HTR-8/SVneo (cell line): Measurements from ENCODE around the gene PALLD.

Experiments
- DNase-seq: peaks from one replicate; pipeline ENCODE4 v3.0.0; 2011; ENCODE audit warnings: low spot score, mixed read lengths; ENCODE audit not compliant: insufficient read length
- FAIRE-seq: peaks from 2 replicates; lab custom pipeline; 2011; peaks lifted over from hg19 to GRCh38; lab: Jason Lieb, UNC

PALLD gene

GRCh38 chr4:168877511-168878491 is 380.9 kb downstream of the PALLD start:
- no peak for DNase-seq
- FAIRE-seq, result no peak

DNA sequence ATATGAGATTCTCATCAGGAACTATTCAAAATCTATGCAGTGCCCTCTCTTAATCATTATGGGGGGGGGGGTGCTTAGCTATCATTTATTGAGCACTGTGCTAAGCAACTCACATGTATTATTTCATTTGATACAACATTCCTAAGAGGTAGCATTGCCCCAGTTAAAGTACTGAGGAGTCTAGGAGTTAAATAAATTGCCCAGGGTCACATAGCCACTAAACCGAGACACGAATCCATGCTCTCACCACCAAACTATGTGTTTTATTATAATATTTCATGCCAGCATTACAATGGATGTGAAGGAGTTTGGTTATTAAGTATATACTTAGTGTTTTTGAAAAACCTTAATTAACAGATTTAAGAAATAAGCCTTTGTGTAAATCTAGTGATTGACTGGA is 381.8 kb downstream of the PALLD start:
- FAIRE-seq (no peak), DNase-seq (no peak)

GRCh38 chr4:168879188-168879587 is 382.3 kb downstream of the PALLD start:
- FAIRE-seq (no peak), DNase-seq (no peak)

DNA sequence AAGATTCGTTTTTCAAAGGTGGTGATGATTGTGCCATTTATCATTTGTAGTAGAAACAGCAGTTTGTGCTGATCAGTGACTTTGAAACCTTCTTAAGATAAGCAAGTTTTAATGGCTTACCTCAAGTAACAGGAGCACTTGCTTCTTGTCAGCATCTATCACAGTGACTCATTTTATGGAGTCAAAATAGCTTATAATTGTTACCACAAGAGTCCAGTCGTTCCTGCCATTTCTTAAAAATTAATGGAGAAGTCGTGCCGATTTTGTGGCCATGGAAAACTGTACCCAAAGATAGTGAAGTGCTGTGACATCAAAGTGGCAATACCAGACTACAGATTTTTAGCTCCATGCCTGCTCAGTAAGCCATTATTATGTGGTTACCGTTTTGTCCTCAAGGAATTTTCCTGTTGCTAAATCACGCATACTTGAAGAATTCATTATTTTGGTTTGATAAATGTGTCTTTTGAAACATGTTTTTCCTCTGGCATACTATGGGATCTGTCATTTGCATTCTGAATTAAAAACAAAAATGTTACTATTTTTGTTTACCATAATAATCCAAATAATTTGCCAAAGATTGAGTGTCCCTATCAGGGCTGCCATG is 383.3 kb downstream of the PALLD start:
- DNase-seq, result no peak
- FAIRE-seq, result peak; percentile 23

DNA sequence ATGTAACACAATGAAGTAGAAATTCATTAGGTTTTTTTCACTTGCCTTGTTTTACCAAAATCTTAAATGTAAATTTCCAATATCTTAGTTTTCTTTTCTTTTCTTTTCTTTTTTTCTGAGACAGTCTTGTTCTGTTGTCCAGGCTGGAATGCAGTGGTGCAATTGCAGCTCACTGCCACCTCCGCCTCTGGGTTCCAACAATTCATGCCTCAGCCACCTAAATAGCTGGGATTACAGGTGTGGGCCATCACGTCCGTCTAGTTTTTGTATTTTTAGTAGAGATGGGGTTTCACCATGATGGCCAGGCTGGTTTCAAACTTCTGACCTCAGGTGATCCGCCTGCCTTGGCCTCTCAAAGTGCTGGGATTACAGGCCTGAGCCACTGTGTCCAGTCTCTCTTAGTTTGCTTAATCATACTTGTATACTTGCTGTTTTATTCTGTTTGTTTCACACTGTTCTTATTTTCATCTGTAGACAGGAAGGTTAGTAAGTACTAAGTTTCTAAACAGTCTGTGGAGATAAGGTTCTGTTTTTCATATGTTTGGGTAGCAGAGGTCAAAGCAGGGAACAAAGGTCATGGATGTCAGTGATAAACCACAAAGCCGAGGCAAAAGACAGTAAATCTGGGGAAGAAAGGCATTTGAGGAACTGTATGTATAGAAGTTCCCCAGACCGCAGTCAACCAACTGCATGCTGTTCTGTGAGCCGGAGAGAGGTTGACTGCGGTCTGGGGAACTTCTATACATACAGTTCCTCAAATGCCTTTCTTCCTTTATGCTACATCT is 384.2 kb downstream of the PALLD start:
- FAIRE-seq (no peak), DNase-seq (no peak)

DNA sequence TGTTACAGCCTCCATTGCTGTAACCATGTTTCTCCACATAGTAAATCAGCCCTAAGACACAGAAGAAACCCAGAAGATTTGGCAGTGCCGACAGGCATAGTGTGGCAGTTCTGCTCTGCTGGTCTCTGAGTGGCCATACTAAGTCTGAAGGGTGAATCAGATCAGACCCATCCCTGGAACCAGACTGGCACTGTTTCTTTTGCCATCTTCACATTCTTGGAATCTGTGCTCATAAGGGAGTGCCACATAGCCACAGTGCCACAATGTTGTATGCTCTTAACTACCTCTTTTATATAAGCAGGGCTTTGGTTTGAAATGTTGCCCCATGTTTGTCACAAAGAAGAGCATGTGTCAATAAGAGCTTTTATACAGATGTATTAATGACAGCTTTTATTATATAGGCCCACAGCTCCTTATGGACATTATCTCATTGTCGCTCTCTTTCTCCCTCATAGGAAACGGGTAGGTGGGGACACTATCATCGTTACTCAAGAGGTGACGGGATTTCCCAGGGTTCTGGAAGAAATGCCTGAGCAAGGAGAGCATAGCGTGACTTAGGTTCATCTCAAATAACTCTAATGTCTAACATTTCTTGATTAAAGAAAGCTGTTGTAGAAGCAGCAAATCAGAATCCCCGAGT is 385.0 kb downstream of the PALLD start:
- DNase-seq (no peak), FAIRE-seq (no peak)

DNA sequence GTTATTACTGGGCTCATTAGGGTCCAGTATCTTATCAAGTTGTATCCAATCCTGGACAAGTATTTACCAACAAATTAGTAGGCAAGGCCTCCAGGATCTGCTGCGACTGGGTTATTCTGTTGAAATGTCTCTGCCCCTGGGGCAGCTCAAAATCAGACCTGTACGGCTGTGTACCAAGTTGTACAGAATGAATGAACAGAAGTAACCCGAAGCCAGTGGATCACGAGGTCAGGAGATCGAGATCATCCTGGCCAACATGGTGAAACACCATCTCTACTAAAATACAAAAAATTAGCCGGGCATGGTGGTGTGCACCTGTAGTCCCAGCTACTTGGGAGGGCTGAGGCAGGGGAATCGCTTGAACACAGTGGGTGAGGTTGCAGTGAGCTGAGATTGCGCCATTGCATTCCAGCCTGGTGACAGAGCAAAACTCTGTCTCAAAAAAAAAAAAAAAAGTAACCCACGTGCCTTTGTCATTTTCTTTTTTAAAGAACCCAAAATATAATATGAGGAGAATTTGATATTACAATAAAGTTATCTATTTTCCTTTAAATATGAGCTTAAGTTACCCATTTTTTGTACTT is 385.9 kb downstream of the PALLD start:
- no peak for DNase-seq
- no peak for FAIRE-seq

- no peak for FAIRE-seq
- no peak for DNase-seq
Measured at GRCh38 chr4:168883513-168883912, 386.7 kb downstream of the PALLD start.

DNA sequence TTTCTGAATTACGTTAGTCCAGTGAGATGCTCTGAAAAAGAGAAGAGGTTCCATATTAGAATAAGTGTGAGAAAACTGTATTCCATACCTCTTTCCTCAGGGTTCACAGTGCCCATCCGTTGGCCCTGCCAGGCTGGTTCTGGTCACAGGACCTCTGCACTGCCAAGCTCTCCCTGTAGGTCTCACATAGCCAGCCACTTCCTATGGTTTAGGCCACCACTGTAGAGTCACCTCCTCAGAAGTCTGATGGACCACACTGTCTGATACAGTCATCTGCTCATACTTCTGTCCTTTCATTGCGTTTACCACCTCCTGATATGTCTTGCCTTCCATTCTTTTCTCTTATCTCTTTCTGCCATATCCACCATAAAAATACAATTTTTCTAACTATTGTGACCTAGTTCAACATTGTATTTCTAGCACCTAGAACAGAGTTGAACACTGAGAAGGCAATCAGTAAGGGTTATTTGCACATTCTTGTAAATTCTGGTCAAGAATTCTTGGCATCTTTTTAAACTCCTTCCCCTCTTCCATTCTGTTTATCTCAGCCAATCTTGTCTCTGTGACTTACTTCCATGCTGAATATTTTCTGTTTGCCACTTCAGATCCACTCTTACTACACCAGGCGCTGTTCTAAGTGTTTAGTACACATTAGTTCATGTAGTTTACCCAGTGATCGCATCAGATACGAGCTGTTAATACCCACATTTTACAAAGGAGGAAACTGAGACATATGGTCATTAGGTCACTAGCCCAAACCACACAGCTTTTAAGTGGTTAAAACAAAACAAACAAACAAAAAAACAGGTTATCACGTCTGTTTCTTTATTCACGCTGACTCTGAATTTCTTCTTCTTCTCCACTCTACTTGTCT is 387.6 kb downstream of the PALLD start:
- peak; percentile 31 for FAIRE-seq
- DNase-seq, result no peak

GRCh38 chr4:168885400-168885799 is 388.5 kb downstream of the PALLD start:
- FAIRE-seq, result no peak

DNA sequence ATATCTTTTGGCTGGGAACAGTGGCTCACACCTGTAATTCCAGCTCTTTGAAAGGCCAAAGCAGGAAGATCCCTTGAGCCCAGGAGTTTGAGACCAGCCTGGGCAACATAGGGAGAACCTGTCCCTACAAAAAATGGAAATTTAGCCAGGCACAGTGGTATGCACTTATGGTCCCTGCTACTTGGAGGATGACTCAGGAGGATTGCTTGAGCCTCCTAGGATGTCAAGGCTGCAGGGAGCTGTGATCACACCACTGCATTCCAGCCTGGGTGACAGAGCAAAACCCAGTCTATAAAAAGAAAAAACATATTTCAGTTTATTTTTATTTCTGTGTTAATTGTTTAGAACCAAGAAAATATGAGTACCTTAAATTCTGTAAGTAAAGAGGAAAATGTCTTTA is 389.5 kb downstream of the PALLD start:
- DNase-seq, result no peak

More at GRCh38 chr4:168885400-168885799, 388.5 kb downstream of the PALLD start:
- DNase-seq, result no peak

DNA sequence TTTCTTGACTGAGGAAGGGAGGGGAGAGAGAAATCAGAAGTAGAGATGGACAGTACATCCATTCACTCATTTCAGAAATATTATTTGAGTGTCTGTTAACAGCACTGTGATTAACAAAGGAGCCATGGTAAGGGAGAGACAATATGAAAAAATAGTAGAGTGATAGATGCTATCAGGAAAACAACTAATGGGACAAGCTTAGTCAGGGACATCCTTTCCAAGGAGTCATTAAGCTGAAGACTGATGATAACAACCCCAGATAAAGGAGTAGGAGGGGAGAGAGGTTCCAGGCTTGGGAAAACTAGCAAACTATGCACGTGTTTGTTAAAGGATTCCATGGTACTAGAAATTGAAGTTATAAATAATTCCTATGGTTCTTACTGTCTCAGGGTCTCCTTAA is 391.0 kb downstream of the PALLD start:
- DNase-seq (no peak), FAIRE-seq (no peak)

More for the DNA sequence above, 389.5 kb downstream of the PALLD start:
- no peak for FAIRE-seq

- no peak for FAIRE-seq
Measured at GRCh38 chr4:168888715-168889215, 391.9 kb downstream of the PALLD start.

DNA sequence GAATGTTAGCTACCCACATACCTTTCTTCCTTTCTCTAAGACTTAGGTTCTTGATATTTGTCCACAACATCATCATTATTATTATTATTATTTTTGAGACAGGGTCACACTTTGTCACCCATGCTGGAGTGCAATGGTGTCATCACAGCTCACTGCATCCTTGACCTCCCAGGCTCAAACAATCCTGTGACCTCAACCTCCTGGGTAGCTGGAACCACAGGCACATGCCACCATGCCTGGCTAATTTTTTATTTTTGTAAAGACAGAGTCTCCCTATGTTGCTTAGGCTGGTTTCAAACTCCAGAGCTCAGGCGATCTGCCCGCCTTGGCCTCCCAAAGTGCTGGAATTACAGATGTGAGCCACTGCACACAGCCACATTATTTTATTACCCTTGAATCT is 394.2 kb downstream of the PALLD start:
- DNase-seq (no peak), FAIRE-seq (no peak)

More at GRCh38 chr4:168888715-168889215, 391.9 kb downstream of the PALLD start:
- no peak for DNase-seq

- no peak for FAIRE-seq
- DNase-seq, result no peak
Measured at GRCh38 chr4:168891688-168892087, 394.8 kb downstream of the PALLD start.

- DNase-seq, result no peak
- FAIRE-seq, result no peak
Measured at GRCh38 chr4:168892475-168892874, 395.6 kb downstream of the PALLD start.

DNA sequence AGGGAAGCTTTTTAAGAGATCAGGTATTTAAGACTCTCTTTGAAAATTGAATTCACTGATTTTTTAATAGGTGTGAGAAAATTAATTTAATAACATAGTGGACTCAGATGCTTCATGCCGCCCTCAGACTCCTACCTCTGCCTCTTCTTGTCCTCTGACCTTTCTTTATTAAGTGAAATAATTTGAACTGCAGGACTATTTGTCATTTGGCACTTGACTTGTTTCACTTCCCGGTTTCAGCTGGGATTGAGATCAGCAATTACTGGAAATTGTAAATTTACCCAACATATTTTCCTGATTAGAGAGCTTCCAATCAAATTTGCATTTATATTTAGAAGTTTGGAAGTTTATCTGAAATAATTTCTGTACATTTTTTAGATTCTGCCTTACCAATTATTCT is 396.4 kb downstream of the PALLD start:
- no peak for DNase-seq
- no peak for FAIRE-seq

DNA sequence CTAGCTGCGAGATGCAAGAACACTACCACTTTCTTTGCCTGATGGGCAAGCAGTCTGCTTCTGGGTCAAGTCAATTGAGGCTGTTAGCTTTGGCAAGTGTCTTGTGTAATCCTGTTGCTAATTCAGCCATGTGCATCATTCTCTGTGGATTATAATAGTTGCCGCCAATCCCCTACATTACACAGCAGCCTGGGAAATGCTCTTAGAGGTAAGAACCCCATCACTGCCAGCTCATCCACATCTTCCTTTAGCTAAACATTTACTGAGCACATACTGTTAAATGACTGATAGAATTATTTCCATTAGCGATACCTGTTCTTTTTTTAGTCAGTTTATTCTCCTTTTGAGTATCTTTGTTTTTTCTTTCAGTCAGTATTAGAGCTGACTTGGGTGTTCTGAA is 397.0 kb downstream of the PALLD start:
- DNase-seq (no peak), FAIRE-seq (peak; percentile 51)

- no peak for DNase-seq
- no peak for FAIRE-seq
Measured at GRCh38 chr4:168900080-168900479, 403.2 kb downstream of the PALLD start.
